HG02981 (cell line): ENCODE data around the gene PSORS1C2.

Experiments
- ATAC-seq: cut with Tn5 transposase; IDR thresholded peaks from one replicate; pipeline ENCODE4 v1.9.1; 2021; ENCODE audit warnings: mild to moderate bottlenecking, moderate library complexity; ENCODE audit not compliant: unreplicated experiment

The PSORS1C2 gene

DNA sequence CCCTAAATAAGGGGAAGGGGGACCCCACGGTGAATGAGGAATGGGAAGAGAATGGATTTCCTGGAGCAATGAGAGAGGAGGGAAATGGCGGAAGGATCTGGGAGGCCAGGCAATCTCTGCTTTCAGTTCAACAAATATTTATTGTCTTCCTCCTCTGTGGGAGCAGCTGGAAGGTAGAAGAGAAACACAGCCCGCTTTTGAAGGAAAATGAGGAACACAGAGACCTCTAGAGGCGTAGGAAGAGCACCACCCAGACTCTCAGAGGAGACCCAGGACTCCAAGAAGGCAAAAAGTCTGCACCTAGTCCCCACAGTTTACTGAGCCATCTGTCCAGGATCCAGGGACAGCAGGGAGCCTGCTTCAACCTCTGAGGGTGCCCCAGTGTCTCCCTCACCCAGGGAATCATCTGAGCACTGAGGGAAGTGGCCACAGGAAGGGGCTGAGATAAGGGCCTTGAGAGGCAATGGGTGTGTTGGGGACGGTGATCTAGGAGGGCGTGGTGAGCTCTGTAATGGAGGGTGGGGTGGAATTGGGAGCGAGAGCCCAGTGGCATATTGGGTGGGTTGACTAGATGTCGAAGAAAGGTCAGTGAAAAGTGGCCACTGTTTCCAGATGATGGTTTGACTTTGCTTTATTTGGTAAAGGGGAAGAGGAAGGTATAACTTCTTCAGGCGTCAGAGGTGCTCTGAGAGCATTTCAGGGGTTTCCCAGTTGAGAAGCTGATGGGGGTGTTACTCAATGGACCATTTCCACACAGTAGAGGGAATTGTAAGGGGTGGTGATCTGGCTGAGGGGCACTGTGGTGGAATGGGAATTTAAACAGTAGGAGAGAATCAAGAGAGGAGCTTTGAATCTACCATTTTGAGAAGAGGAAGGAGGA, 23.7 kb downstream of the PSORS1C2 start:
- ATAC-seq: no peak

DNA sequence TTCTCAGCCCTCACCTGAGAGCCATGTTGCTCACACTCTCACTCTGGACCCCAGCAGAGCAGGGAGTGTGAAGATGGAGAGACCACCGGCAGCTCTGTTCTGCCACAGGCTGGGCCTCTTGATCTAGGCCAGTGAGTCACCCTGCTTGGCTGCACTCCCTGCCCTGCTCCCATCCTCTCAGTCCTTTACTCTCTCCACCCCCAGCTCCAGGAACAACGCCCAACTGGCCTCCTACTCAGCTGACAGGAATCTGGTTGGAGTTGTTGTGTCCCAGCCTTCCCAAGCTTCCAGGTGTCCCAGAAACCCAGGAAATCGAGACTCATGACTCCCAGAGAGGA, 24.4 kb downstream of the PSORS1C2 start, which contains the start of gene PSORS1C1:
TSS of gene PSORS1C1 (plus strand) at position 260 of the 338 bp plus-strand sequence. CDS start 14,833 bp downstream, outside the sequence.
- no peak for ATAC-seq

DNA sequence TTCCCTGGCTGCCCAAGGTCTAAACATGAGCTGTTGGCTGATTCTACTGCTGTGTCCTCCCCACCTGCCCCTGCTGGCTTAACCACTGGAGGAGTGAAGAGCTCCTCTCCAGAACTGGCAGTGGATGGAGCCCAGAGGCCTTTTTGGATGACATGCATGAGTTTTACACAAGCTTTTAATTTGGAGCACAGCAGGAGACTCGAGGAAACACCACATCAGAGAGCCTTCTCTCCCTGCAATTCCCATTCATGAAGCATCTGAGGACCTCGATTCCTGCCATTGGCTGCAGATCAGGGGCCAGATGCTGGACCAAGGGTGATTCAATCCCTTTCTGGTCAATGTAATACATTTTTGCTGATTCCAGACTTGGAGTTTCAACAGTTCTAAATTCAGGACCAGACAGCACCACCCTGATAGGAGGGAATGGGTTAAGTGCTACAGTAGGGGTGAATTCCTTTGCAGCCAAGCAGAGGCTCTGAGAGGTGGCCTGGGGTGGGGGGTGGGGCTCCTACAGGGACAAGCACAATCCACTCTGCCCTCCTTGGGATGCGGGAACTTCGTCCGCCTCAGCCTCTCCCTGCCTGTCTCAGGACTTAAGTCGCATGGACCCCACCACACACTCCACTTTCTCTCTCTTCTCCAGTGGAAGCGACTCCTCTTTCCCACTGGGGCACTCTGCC, 24.9 kb downstream of the PSORS1C2 start:
- ATAC-seq: no peak

DNA sequence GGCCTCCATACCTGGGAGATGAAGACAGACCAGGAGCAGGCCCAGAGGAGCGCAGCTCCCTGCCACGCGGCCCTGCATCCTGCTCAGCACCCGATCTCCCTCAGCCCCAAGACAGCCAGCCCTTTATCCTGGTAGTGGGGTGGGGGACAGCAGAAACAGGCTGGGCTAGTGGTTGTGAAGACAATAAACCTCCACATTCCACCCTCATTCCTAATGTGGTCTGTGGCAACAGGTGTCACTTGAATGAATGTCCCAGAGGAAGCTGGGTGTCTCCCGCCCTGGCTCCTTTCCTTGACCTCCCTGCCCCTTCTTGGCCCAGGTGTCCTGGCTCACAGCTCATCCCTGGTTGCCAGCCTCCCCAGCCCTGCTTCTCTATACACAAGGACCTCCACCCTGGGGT, 26.4 kb downstream of the PSORS1C2 start, which contains the start of gene C6orf15:
TSS of gene C6orf15 (minus strand) at position 98 of the 400 bp plus-strand sequence. CDS start at position 78, 20 bp downstream.
- no peak for ATAC-seq

DNA sequence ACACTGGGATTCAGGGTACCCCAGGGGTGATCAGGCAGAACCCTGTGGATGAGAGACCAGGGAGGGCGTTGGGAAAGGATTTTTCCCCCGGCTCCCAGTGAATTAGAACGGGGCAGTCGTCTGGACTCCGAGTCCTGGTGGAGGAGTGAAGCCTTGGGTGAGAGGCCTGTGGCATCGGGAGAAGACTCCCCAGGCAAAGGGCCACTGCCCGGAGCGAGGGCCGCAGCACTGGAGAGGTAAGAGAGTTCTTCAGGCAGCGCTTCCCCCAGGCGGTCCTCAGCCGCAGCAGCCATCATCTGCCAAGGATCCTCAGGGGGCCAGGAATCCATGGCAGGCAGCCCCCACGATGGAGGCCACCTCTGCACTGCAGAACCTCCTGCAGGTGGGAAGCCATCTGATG, 27.2 kb downstream of the PSORS1C2 start:
- ATAC-seq: no peak

DNA sequence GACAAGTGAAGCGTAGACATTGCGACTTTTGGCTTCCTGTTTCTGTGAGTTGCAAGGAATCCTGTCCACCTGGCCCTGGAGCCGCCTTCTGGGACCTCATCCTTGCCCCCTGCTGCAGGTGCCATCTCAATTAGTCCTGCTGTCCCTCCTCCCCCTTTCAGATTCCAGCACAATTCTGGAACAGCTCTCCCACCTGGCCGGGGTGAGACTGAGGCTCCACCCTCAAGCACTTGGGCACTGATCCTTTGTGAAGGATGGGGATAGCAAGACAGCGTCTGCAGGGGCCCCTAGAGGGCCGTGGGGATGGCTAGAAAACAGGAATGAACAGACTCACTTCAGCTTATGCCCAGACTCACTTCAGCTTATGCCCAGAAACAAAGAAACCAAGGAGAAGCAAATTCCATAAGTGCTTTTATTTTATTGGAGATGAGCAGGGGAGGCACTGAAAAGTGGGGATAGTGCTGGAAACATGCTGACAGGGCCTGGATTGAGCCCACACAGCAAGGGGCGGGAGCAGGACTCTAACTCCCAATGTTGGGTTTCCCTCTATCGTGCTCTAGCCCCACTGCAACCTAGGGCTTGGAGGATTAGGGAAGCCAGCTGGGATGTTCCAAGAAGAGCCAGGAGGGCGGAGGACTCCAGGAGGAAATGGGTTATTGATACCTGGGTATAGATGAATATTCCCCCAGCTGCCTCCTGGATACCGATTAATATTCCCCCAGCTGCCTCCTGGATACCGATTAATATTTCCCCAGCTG, 27.9 kb downstream of the PSORS1C2 start:
- ATAC-seq: no peak

DNA sequence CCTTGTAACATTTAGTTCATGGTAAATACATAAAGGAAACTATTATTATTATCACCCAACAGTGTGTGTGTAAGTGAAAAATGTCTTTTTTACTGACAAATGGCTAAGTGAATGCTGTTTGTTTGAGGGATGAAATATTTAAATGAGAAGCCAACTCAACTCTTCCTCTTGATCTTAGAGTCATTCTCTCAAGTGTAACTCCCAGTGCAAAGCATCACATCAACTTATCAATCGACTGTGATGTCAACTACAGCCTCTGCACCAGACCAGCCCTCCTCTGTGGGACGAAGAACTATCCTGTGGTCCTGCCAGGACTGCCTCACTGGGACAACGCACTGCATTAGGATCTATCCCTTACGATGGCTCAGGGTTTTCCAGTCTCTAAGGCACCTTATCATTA, 31.8 kb downstream of the PSORS1C2 start:
- ATAC-seq: no peak

DNA sequence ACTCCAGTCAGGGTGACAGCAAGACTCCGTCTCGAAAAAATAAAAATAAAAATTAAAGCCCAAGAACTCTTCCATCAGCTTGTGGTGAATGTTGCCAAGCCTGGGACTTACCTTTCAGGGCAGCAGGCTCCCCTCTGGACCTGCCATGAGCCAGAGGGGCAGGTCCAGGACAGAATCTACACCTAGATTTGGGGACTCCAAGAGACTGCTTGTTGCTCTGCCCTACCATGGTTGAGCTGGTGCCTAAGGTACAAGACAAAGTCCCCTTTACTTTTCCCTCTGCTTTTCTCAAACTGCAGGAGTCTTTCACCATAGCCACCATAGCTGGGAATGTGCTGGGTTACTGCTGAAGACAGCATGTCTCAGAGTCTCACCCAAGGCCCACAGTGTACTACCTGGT, 35.7 kb downstream of the PSORS1C2 start:
- no peak for ATAC-seq

DNA sequence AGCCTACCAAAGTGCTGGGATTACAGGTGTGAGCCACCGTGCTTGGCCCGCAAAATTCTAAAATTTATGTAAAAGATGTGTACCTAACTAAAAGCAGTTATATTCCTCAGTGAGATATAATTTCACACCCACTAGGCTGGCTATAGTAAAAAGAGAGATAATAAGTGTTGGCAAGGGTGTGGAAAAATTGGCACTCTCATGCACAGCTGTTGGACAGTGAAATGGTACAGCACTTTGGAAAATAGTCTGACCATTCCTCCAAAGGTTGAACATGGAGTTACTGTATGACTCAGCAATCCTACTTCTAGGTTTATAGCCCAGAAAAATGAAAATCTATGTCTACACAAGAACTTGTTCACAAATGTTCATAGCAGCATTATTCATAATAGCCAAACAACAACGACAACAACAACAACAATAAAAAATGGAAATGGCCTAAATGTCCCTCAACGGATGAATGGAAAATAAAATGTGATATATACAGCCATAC, 40.4 kb downstream of the PSORS1C2 start:
- ATAC-seq: no peak

DNA sequence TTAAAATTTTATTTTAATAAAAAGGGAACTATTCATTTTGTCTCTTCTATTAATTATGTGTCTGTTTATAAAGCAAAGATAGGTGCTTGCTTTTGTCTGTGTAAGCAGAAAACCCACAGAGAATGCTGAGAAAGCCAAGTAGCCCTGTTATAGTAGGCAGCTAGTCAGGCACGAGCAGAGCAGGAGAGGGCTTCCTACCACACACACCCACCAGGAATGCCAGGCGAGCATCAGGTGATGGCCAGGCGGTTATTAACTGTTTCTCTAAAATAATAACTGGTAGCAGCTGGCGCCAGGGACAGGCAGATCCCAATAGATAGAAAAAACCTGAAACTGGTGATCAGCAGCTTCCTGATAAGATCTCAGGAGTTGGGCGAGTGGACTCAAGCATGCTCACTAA, 42.2 kb downstream of the PSORS1C2 start:
- no peak for ATAC-seq

DNA sequence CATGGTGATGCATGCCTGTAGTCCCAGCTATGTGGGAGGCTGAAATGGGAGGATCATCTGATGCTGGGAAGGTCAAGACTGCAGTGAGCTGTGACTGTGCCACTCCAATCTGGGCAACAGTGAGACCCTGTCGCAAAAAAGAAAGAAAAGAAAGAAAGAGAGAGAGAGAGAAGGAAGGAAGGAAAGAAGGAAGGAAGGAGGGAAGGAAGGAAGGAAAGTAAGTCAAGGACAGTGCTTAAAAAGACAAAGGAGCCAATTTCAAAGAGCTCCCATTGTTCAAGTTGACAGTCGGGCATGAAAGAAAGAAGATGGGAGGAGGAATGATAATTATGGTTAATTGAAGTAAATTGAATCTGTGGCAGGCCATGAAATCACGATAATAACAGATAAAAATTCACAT, 42.7 kb downstream of the PSORS1C2 start:
- ATAC-seq: no peak

DNA sequence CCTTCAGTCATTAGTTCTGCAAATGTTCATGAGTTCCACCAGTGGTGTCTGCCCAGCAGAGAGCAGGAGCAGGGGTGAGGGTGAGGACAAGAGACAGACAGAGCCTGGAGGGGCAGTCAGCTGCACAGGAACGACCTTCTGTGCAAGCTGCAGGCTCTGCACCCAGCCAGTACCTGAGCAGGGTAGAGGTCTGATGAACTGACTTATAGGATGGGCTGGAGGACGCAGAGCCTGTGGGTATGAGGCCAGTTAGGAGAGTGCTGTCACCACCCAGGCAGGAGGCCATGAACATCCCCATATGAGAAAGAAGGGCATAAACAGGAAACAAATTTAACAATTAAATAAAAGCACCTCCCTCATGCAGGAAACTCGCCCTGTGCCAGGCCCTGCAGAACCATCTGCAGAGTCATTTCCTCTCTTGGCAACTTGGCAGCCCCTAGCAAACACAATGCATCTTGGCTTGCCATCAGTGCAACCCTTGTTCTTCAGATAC, 44.4 kb downstream of the PSORS1C2 start:
- no peak for ATAC-seq

DNA sequence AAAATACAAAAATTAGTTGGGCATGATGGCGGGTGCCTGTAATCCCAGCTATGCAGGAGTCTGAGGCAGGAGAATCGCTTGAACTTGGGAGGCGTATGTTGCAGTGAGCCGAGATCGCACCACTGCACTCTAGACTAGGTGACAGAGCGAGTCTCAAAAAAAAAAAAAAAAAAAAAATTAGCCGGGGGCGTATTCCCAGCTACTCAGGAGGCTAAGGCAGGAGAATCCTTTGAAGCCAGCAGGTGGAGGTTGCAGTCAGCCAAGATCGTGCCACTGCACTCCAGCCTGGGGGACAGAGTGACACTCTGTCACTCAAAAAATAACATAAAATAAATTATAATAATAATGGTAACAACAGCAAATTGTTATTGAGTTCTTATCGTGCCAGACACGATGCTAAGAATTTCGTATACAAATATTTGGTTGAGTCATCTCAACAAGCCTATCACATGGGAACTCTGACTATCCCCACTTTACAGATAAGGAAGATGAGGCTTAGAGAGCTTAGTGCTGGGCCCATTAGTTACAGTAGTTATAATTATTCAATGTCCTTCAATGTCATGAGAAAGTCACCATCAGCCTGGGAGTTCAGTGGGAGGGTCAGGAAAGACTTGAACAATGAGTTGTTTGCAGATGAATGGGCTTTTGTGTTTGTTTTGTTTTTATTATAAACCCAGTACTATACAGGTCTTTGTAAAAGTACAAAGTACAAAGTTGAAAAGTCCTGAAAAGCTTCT, 45.9 kb downstream of the PSORS1C2 start:
- ATAC-seq: no peak

DNA sequence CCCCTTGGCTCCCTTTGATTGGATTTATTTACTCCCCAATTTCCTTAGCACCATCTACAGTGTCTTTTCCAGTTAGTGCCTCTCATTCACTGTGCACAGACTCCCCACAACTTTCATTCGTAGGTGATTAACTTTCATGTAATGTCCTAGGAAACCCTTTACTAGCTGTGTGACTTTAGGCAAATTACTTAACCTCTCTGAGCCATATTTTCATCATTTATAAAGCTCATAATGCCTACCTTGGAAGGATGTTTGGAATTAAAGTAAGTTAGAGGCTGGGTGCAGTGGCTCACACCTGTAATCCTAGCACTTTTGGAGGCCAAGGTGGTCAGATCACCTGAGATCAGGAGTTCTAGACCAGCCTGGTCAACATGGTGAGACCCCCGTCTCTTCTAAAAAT, 46.6 kb downstream of the PSORS1C2 start:
- no peak for ATAC-seq

DNA sequence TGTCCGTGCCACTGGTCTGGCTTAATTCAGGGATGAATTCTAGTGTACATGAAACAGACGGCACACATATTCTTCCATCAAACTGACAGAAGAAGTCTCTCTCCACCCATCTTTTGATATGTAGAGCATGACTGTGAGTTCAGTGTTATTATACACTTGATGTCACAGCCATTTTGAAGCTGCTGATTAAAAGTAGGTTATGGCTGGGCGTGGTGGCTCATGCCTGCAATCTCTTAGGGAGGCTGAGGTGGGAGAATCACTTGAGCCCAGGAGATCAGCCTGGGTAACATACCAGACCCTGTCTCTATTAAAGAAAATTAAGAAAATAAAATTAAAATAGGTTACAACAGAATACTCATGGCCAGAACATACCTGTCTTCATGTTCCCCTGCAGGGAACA, 47.2 kb downstream of the PSORS1C2 start:
- no peak for ATAC-seq

DNA sequence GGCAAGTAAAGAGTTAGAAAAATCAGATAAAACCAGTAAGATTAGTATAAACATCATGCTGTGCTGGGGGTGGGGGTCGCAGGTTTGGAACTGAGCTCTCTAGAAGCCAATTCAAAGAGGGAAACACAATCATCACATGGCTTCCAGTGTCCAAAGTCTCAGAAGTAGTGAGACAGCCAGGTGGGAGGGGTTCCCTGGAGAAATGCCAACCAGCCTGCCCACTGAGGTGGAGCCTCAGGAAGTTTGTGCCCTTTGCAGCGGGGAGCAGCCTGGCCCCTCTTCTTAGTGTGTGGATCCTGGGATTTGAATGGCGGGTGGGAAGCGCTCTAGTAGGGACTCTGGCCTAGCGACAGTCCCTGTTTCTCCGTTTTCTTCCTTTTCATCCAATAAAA, 47.9 kb downstream of the PSORS1C2 start:
- ATAC-seq: no peak

DNA sequence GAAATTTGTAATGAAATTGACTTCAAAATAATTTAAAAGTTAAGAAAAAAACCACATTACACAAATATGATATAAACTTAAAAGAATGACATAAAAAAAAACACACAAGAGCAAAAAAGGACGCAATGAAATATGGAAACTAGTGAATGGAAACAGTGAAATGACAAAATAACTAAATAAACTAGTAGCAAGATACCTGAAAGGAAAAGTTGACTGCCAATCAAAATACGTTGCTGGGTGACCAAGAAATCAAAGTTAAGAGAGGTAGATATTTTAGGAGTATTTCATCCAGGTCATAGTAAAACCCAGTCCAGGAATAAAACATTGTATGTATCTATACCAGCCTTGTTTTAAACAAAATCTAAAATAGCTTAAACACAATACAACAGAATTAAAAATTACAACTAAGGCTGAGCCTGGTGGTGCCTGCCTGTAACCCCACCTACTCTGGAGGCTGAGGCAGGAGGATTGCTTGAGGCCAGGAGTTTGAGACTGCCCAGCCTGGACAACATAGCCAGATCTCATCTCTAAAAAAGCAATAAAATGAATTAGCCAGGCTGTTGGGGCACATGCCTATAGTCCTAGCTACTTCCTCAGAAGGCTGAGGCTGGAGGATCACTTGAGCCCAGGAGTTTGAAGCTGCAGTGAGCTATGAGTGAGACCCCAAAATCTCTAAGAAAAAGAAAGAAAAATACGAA, 48.4 kb downstream of the PSORS1C2 start:
- ATAC-seq: no peak
